GM23338 (cell line): ENCODE measurements around the gene PSMA7.

Experiments used
- CREB1 ChIP-seq: fragments of 250-450 bp; sonication (Bioruptor Pico); IDR thresholded peaks from 2 replicates; pipeline ENCODE4 v1.5.0; 2020; ENCODE audit warnings: low read depth, mild to moderate bottlenecking, moderate library complexity
- CTCF ChIP-seq, 2 experiments: fragments of 200-600 bp in 1 of 2; sonication (generic) in 1 of 2; conservative IDR thresholded peaks; 2 replicates each; pipeline versions ENCODE4 v1.5.1 to v1.6.1; 2016 to 2017; ENCODE audit warnings: antibody characterized with exemption in 2 of 2, low read depth in 2 of 2, mild to moderate bottlenecking in 2 of 2, moderate library complexity in 1 of 2
- EZH2 ChIP-seq: fragments of 200-600 bp; sonication (generic); IDR thresholded peaks from one replicate; pipeline ENCODE4 v1.8.0; 2017; ENCODE audit warnings: antibody characterized with exemption, mild to moderate bottlenecking, low read depth; ENCODE audit not compliant: unreplicated experiment
- EZH2phosphoT487 ChIP-seq: fragments of 200-600 bp; sonication (generic); IDR thresholded peaks from one replicate; pipeline ENCODE4 v1.8.1; 2018; ENCODE audit warnings: antibody characterized with exemption; ENCODE audit not compliant: unreplicated experiment
- JUNB ChIP-seq: IDR thresholded peaks from one replicate; pipeline ENCODE4 v1.6.1; 2016; ENCODE audit warnings: antibody characterized with exemption; ENCODE audit not compliant: unreplicated experiment
- POLR2AphosphoS5 ChIP-seq: IDR thresholded peaks from 2 replicates; pipeline ENCODE4 v1.6.1; 2016; ENCODE audit warnings: antibody characterized with exemption, low read depth
- REST ChIP-seq: IDR thresholded peaks from one replicate; pipeline ENCODE4 v1.6.1; 2018; ENCODE audit warnings: antibody characterized with exemption; ENCODE audit not compliant: unreplicated experiment
- STAT1 ChIP-seq: IDR thresholded peaks from one replicate; pipeline ENCODE4 v1.6.1; 2016; ENCODE audit warnings: antibody characterized with exemption; ENCODE audit not compliant: unreplicated experiment
- ZNF114 ChIP-seq: fragments of 250-450 bp; sonication (Bioruptor Pico); IDR thresholded peaks from 2 replicates; pipeline ENCODE4 v1.5.0; 2020; ENCODE audit warnings: mild to moderate bottlenecking, moderate library complexity
- ZNF331 ChIP-seq: fragments of 250-450 bp; sonication (Bioruptor Pico); IDR thresholded peaks from 2 replicates; pipeline ENCODE4 v1.5.0; 2020; ENCODE audit warnings: low read depth, mild to moderate bottlenecking, moderate library complexity
- ZNF462 ChIP-seq: fragments of 250-450 bp; sonication (Bioruptor Pico); IDR thresholded peaks from 2 replicates; pipeline ENCODE4 v1.5.0; 2020; ENCODE audit warnings: mild to moderate bottlenecking, moderate library complexity

GRCh38 chr20:62129731-62130531, 13.3 kb downstream of the PSMA7 start:
- TF ChIP-seq POLR2AphosphoS5 (no peak), CTCF (conservative IDR thresholded peaks at IDR 0.05; ENCODE audit: low read depth in 2 of 2) (no peak), EZH2 (no peak), JUNB (no peak), REST (no peak), EZH2phosphoT487 (no peak), ZNF114 (no peak), ZNF331 (CRISPR knock-in tag) (no peak), STAT1 (no peak), ZNF462 (no peak), CREB1 (CRISPR knock-in tag) (no peak)
